ENCODE measurements around the gene MED15. TPM values are rescaled to one million over a fixed set of nuclear protein-coding genes. Genes with fewer than 3 reads are reported as not detected.

MED15 gene
- total RNA-seq, 2 donors from 2014 or later = 61.4 to 62.7 TPM

- 92 to 100% methylated on average over 1 of the region's 1 CpG for WGBS, 2 experiments (ENCODE audit: insufficient coverage in 1 of 2, insufficient read length in 1 of 2)
- no peak overlapping the region for H3K27ac ChIP-seq (ENCODE audit: low read depth, low read length)
- H3K9me3 Mint-ChIP-seq = peaks cover 9% of the 10 kb centered on the region
- peaks cover 56% of the 10 kb centered on the region for H3K36me3 ChIP-seq (ENCODE audit: control insufficient read depth, insufficient read depth, low read length)
- no peak for TF ChIP-seq CTCF (conservative IDR thresholded peaks at IDR 0.05)
- no peak for DNase-seq
- H3K36me3 Mint-ChIP-seq (ENCODE audit: low read depth) = peaks cover 31% of the 10 kb centered on the region
- H3K27me3 ChIP-seq (ENCODE audit: control insufficient read depth, insufficient read depth, low read length, poor library complexity, severe bottlenecking) = no peaks in the 10 kb centered on the region
- H3K9me3 ChIP-seq (ENCODE audit: control insufficient read depth, low read length) = peaks cover 11% of the 10 kb centered on the region
- no peaks in the 10 kb centered on the region for H3K27me3 Mint-ChIP-seq (ENCODE audit: insufficient read depth)
- H3K4me1 Mint-ChIP-seq = peaks cover 7% of the 10 kb centered on the region
- H3K27ac Mint-ChIP-seq = peak overlapping the region; percentile 74
- H3K4me1 ChIP-seq (ENCODE audit: control insufficient read depth, insufficient read depth, low read length) = no peaks in the 10 kb centered on the region
- no peak overlapping the region for H3K4me3 Mint-ChIP-seq
- H3K4me3 ChIP-seq (ENCODE audit: low read length) = no peak overlapping the region
- H3K9ac ChIP-seq (ENCODE audit: extremely low read depth, low read length, poor library complexity, severe bottlenecking) = no peak overlapping the region
Measured at GRCh38 chr22:20524004-20524481, 16.6 kb downstream of the MED15 start.

GRCh38 chr22:20525048-20525447 lies 17.6 kb downstream of the MED15 start:
- no peaks in the 10 kb centered on the region for H3K27me3 ChIP-seq (ENCODE audit: control insufficient read depth, insufficient read depth, low read length, poor library complexity, severe bottlenecking)
- H3K9ac ChIP-seq (ENCODE audit: extremely low read depth, low read length, poor library complexity, severe bottlenecking) = no peak overlapping the region
- no peak for TF ChIP-seq CTCF (conservative IDR thresholded peaks at IDR 0.05)
- H3K36me3 Mint-ChIP-seq (ENCODE audit: low read depth) = peaks cover 31% of the 10 kb centered on the region
- no peaks in the 10 kb centered on the region for H3K27me3 Mint-ChIP-seq (ENCODE audit: insufficient read depth)
- H3K9me3 Mint-ChIP-seq = peaks cover 9% of the 10 kb centered on the region
- H3K27ac Mint-ChIP-seq = no peak overlapping the region
- WGBS, 2 experiments (ENCODE audit: insufficient coverage in 1 of 2, insufficient read length in 1 of 2) = 97 to 100% methylated on average over 3 to 7 of the region's 7 CpGs
- H3K4me1 ChIP-seq (ENCODE audit: control insufficient read depth, insufficient read depth, low read length) = no peaks in the 10 kb centered on the region
- no peak overlapping the region for H3K4me3 Mint-ChIP-seq
- H3K4me3 ChIP-seq (ENCODE audit: low read length) = no peak overlapping the region
- H3K36me3 ChIP-seq (ENCODE audit: control insufficient read depth, insufficient read depth, low read length) = peaks cover 48% of the 10 kb centered on the region
- DNase-seq = no peak
- H3K27ac ChIP-seq (ENCODE audit: low read depth, low read length) = no peak overlapping the region
- H3K4me1 Mint-ChIP-seq = peaks cover 8% of the 10 kb centered on the region
- H3K9me3 ChIP-seq (ENCODE audit: control insufficient read depth, low read length) = peaks cover 11% of the 10 kb centered on the region

- DNase-seq = no peak
- TF ChIP-seq CTCF (conservative IDR thresholded peaks at IDR 0.05) = no peak
- Mint-ChIP-seq H3K9me3 (peaks cover 9% of the 10 kb centered on the region), H3K4me3 (no peak overlapping the region), H3K27me3 (ENCODE audit: insufficient read depth) (no peaks in the 10 kb centered on the region), H3K27ac (no peak overlapping the region), H3K36me3 (ENCODE audit: low read depth) (peaks cover 23% of the 10 kb centered on the region), H3K4me1 (peaks cover 13% of the 10 kb centered on the region)
- no peak overlapping the region for H3K9ac ChIP-seq (ENCODE audit: extremely low read depth, low read length, poor library complexity, severe bottlenecking)
- no peaks in the 10 kb centered on the region for H3K4me1 ChIP-seq (ENCODE audit: control insufficient read depth, insufficient read depth, low read length)
- H3K9me3 ChIP-seq (ENCODE audit: control insufficient read depth, low read length) = peaks cover 11% of the 10 kb centered on the region
- H3K4me3 ChIP-seq (ENCODE audit: low read length) = no peak overlapping the region
- H3K27ac ChIP-seq (ENCODE audit: low read depth, low read length) = no peak overlapping the region
- no peaks in the 10 kb centered on the region for H3K27me3 ChIP-seq (ENCODE audit: control insufficient read depth, insufficient read depth, low read length, poor library complexity, severe bottlenecking)
- peaks cover 47% of the 10 kb centered on the region for H3K36me3 ChIP-seq (ENCODE audit: control insufficient read depth, insufficient read depth, low read length)
- 90 to 95% methylated on average over 4 of the region's 4 CpGs for WGBS, 2 experiments (ENCODE audit: insufficient coverage in 1 of 2, insufficient read length in 1 of 2)
Measured at GRCh38 chr22:20526305-20526627, 18.9 kb downstream of the MED15 start.

All from endodermal cell (in vitro differentiated cells).